ENCODE measurements around the gene USF2.
"Not testable (repeated sequence)": the region's sequence is repeated elsewhere in the genome, so short reads cannot be mapped to it uniquely, and the experiment has no call there.

USF2 gene

DNA sequence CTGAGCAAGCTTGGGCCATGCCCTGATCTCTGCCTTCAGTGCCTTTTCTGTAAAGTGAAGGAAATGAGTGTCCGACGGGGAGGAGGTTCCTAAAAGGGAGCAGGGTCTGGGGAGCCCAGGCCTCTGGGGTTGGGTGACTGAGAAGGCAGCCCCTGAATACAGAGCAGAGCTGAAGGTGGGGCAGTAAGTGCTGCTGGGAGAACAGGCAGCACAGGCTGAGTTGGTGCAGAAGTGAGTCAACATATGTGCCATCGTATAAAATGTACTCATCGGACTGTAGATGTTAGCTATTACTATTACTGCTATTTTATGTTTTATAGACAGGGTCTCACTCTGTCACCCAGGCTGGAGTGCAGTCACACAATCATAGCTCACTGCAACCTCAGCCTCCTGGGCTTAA is 12.5 kb downstream of the USF2 start:
- TF ChIP-seq CTCF (conservative IDR thresholded peaks at IDR 0.05; ENCODE audit: low read depth, low read length): no peak
- no peak overlapping the region for H3K4me3 ChIP-seq (ENCODE audit: low read length)

GRCh38 chr19:35284153-35285094 is 15.7 kb downstream of the USF2 start:
- no peak for TF ChIP-seq CTCF (conservative IDR thresholded peaks at IDR 0.05; ENCODE audit: low read depth, low read length)
- DNase-seq (ENCODE audit: low read depth): no peak
- H3K4me3 ChIP-seq (ENCODE audit: low read length): no peak overlapping the region

More for the DNA sequence above, 12.5 kb downstream of the USF2 start:
- DNase-seq (ENCODE audit: low read depth): no peak

GRCh38 chr19:35285095-35285449 is 16.3 kb downstream of the USF2 start:
- no peak for TF ChIP-seq CTCF (conservative IDR thresholded peaks at IDR 0.05; ENCODE audit: low read depth, low read length)
- no peak for DNase-seq (ENCODE audit: low read depth)
- no peak overlapping the region for H3K4me3 ChIP-seq (ENCODE audit: low read length)

- DNase-seq (ENCODE audit: low read depth); H3K4me3 ChIP-seq (ENCODE audit: low read length): not testable (repeated sequence)
Observed at GRCh38 chr19:35285465-35285864, 16.7 kb downstream of the USF2 start.

- not testable (repeated sequence) for H3K4me3 ChIP-seq (ENCODE audit: low read length)
Observed at GRCh38 chr19:35286101-35286500, 17.3 kb downstream of the USF2 start.

GRCh38 chr19:35287713-35288112 is 19.0 kb downstream of the USF2 start:
- no peak for TF ChIP-seq CTCF (conservative IDR thresholded peaks at IDR 0.05; ENCODE audit: low read depth, low read length)
- DNase-seq (ENCODE audit: low read depth): no peak
- H3K4me3 ChIP-seq (ENCODE audit: low read length): no peak overlapping the region

More at GRCh38 chr19:35286101-35286500, 17.3 kb downstream of the USF2 start:
- not testable (repeated sequence) for DNase-seq (ENCODE audit: low read depth)

DNA sequence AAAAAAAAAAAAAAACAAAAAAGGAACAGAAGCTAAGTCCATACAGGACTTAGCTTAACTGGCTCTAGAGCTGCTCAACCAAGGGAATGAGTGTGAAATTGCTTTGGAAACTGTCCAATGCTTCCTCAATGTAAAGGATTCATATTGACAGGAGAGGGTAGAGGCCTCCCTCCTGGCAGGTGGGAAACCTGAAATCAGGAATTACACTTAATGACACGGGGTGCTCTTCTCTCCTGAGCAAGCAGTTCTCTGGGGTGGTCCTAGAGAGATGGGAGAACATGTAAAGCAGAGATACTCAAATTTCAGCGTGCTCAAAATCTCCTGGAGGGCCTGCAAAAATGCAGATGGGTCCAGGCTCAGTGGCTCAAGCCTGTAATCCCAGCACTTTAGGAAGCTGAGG is 19.6 kb downstream of the USF2 start:
- no peak for DNase-seq (ENCODE audit: low read depth)
- H3K4me3 ChIP-seq (ENCODE audit: low read length): no peak overlapping the region
- TF ChIP-seq CTCF (conservative IDR thresholded peaks at IDR 0.05; ENCODE audit: low read depth, low read length): no peak

GRCh38 chr19:35288906-35289305 is 20.1 kb downstream of the USF2 start:
- DNase-seq (ENCODE audit: low read depth): no peak
- TF ChIP-seq CTCF (conservative IDR thresholded peaks at IDR 0.05; ENCODE audit: low read depth, low read length): no peak
- no peak overlapping the region for H3K4me3 ChIP-seq (ENCODE audit: low read length)
